Measurements from ENCODE around the gene MTHFSD.

MTHFSD gene

DNA sequence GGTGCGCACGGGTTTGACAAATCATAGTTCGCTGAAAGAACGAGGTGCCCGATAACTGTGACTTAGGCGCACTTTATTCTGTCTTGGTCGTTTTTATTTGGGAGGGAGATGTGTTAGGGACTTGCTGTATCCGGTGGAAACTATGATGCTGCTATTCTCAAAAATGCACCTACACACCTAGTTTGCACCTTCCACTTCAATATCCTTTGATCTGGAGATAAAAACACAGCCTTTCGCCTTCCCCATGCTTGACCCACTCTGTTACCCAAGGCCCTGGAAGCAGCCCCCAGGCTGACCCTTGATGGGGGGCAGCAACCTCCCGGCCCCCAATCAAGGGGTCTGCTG is 59.7 kb downstream of the MTHFSD start:
- no peak for TF ChIP-seq GATA1 (IDR thresholded peaks at IDR 0.05; ENCODE audit: low read depth, low read length)
- no peak for TF ChIP-seq POLR2A (IDR thresholded peaks at IDR 0.05; ENCODE audit: low read length)
- DNase-seq, result no peak

DNA sequence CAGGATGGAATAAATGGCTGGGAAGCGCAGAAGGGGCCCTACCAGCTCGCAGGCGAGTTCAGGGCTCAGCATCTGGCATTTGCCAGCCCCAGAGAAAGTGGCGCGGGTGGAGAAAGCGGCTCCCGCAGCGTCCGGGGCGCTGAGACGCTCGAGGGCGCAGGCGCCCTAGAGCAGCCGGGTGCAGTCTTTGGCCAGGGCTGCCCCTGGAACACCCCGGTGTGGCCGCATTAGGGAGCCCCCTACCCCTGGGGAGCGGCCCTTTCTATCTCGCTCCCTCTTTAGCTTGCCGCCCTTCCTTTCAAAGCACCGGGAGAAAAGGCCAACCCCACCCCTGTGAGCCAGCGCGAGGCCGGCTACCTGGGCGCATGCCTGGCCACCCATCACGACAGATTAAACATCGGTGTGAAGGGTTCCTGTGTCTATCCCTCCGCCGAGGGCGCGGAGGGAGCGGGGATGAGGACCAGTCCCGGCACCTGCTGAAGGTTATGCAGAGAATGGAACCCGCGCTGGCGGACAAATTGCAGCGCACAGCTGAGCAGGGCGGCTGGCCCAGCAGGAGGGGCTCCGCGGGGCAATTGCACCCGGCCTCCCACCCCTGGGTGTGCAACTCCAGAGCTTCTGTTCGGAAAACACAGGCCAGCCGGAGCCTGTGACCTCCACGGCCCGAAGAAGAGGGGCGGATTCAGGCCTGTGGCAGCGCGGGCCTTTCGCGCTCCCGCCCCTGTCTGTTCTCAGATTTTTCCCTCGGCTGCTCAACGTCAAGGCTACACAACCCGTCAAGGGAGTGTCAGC is 60.3 kb downstream of the MTHFSD start:
- DNase-seq, result no peak
- no peak for TF ChIP-seq GATA1 (IDR thresholded peaks at IDR 0.05; ENCODE audit: low read depth, low read length)
- no peak for TF ChIP-seq POLR2A (IDR thresholded peaks at IDR 0.05; ENCODE audit: low read length)

DNA sequence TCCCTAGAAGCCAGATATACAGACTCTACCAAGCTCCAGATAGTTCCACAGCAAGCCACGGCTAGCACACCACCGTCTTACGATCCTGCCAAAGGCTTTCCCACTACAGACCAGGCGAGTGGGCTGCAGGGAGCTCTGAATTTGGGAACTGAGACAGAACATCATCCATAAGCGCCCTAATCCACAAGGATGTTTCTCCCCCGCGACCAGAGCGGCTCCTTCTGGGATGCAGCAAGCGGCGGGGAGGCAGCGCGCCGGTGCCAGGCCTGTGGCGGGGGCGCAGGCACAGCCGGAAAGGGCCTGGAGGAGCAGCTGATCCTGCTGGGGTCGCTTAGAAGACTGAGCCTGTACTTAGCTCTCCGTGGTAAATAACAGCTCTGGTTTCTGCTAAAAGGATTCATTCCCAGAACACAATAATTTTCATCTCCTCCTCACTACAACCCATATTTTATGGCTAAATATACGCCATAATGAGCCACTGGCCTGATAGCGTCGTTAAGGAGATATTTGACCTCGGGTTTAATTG is 60.9 kb downstream of the MTHFSD start:
- DNase-seq, result no peak
- TF ChIP-seq GATA1 (IDR thresholded peaks at IDR 0.05; ENCODE audit: low read depth, low read length), result no peak
- TF ChIP-seq POLR2A (IDR thresholded peaks at IDR 0.05; ENCODE audit: low read length), result no peak

DNA sequence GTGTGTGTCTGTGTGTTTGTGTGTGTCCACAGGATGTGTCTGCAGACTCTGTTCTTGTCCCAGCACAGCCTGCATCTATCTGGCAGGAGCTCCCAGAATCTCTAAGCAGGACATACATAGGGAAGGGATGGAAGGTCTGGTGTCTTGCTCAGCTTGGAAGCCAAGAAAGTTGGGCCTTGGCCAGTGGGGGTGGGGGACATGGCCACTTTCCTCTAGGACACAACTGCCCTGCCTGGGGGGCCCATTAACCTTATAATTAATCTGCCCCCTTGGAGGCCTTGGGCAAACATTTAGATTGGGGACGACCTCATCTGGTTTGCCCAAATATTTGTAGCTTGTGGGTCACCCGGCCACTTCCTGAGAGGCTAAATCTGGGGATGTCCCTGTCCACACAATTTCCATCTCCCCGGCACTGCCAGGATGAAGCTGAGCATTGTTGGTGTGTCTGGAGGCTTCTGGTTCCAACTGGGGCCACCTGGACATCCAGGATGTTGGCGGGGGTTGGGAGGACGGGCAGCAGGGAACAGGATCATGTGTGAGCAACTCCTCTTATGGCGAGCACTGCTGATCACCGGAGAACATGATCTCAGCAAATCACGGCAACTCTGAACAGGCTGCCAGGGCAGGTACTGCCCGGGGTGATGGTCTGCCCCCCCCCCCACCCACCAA is 61.9 kb downstream of the MTHFSD start:
- no peak for TF ChIP-seq POLR2A (IDR thresholded peaks at IDR 0.05; ENCODE audit: low read length)
- TF ChIP-seq GATA1 (IDR thresholded peaks at IDR 0.05; ENCODE audit: low read depth, low read length), result no peak
- DNase-seq, result no peak

DNA sequence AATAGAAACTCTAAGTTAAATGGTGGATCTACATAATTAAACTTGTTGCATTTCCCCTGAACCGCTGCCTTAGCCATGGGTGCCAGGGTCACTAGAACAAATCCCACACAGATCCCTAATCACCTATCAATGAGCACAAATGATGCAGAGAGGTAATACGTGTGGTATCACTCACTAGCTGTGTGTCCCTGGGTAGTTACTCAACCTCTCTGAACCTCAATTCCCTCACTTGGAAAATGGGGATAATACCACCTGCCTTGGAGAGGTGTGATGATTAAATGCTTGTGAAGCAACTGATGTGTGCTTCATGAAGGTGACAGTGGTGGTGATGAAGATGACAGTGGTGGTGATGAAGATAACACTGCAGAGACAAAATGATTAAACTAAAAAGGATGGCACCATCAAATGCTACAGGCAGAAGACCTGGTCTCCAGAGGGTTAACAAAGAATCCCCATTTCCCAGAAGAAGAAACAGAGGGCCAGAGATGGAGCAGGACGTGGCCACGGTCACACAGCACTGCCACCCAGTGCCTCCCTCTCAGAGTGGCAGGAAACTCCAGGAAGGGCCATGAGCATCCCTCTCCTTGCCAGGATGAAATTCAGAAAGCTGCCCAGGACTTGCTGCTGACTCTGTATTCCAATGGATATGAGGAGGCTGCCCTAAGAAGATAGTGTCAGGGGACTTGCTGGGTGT is 62.6 kb downstream of the MTHFSD start:
- DNase-seq, result no peak
- TF ChIP-seq GATA1 (IDR thresholded peaks at IDR 0.05; ENCODE audit: low read depth, low read length) (no peak), POLR2A (IDR thresholded peaks at IDR 0.05; ENCODE audit: low read length) (no peak)

DNA sequence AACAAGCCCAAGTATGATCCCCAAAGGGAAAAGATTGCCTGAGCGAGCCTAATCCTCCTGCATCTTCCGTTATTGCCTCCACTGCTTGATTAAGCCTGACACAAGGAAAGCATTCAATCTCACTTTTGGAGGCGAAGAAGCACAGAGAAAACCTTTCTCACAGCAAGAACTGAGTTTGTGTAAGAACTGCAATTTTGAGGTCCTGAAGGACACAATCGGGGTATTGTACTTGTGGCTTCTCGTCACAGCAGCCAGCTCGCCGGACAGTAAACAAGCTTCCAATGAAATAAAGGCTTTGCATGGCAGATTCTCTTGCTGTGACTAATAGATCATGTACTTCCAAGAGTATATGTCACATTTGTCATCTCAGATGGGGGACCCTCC is 63.4 kb downstream of the MTHFSD start:
- TF ChIP-seq GATA1 (IDR thresholded peaks at IDR 0.05; ENCODE audit: low read depth, low read length), result no peak
- no peak for TF ChIP-seq POLR2A (IDR thresholded peaks at IDR 0.05; ENCODE audit: low read length)
- DNase-seq, result no peak

DNA sequence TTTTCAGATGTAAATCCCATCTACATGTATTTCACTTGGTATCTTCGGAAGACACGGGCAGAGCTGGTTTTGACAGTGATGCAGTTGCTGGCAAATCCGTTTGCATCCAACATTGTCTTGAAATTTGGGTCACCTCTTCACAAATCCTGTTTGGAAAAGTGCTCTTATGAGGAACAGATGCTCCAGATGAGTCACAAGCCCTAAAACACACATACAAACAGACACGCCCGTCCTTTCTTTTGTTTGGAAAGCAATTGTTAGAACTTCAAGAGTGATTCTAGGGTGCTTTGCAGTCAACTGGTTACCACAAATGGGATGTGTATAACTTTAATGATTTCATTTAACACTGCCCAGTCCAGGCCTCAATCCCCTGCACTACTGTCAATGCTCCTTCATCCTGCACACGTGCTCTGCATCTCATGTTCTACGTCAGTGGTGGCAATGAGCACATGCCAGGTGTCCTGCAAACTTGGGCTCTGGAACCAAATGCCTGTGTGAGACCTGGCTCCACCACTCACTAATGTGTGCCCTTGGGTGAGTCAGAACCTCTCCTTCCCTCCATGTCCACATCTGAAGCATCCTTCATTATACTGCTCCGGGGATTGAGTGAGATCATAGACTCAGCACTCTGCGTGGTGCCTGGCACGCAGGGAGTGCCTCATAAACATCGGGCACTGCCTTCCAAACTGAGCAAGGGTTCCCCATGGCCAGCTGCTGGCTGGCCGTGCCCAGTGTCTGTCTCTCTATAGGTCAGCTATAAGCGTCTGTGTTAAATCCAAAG is 64.0 kb downstream of the MTHFSD start:
- no peak for DNase-seq
- TF ChIP-seq GATA1 (IDR thresholded peaks at IDR 0.05; ENCODE audit: low read depth, low read length) (no peak), POLR2A (IDR thresholded peaks at IDR 0.05; ENCODE audit: low read length) (no peak)

DNA sequence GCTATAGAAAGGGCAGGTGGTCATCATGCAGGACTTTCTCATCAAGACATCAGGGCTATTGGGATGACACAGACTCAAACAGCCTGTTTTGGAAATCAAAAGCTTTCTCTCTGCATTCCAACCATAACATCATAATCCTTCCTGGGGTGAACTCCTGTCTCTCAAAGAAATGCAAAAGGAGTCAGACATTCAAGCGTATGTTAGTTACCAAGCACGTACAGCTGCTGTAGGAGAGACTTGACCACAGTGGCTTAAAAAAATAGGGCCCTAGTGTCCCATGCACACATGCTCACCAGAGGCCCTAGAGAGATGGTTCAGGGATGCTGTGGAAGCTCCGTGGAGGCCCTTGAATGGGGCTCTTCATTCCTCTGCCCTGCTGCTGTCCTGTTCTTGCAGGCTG is 69.3 kb downstream of the MTHFSD start:
- TF ChIP-seq POLR2A (IDR thresholded peaks at IDR 0.05; ENCODE audit: low read length) (no peak), GATA1 (IDR thresholded peaks at IDR 0.05; ENCODE audit: low read depth, low read length) (no peak)
- DNase-seq, result no peak

DNA sequence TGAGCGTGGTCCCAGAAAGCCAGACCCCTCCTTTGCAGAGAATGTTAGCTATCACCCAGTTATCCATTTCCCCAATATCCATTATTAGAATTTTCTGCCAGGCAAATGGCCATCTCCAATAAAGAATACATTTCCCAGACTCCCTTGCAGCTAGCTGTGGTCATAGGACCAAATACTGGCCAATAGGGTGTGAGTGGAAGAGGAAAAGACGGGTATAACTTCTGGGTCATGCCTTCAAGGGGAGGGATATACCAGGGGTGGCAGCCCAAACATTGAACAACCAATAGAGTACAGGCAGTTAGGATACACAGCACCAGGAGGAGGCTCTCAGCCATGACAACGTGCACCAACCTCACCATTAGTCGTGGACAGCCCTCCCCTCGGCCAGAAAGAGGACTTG is 70.8 kb downstream of the MTHFSD start:
- DNase-seq, result no peak

DNA sequence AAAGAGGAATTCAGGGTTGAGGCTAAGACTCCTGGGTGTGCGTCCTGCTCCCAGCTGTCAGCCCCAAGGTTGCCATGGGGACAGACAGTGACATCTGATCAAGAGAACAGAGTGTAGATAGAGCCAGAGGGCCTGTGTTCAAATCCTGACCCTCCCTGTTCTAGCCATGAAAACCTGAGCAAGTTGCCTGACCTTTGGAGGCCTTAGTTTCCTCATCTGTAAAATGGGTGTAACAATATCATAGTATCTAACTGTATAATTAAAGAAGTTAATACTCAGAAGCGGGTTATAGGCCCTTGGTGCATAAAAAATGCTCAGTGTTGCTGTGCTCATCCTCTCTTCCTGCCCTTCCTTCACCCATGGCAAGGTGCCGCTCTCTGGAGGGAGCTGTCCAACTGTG is 73.4 kb downstream of the MTHFSD start:
- no peak for DNase-seq
- no peak for TF ChIP-seq POLR2A (IDR thresholded peaks at IDR 0.05; ENCODE audit: low read length)
- no peak for TF ChIP-seq GATA1 (IDR thresholded peaks at IDR 0.05; ENCODE audit: low read depth, low read length)

More for the DNA sequence above, 70.8 kb downstream of the MTHFSD start:
- TF ChIP-seq POLR2A (IDR thresholded peaks at IDR 0.05; ENCODE audit: low read length) (no peak), GATA1 (IDR thresholded peaks at IDR 0.05; ENCODE audit: low read depth, low read length) (no peak)

DNA sequence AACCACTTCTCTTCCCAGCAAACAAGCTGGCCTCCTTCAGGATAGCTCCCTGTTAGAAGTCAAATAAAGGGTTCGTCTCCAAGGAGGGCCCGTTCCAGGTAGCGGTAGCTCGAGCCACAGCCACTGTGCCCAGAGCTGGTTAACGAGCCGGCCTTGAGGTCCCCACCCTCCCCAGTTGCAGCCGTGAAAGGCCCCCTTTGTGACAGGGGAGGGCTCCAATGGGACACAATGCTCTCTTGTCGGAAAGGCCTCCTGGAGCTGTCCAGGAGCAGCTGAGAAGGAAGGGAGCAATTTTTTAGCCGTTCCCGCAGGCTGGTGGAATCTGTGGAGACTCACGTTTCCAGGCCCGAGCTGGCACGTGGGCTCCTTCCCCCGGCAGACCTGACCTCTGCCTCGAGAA is 74.6 kb downstream of the MTHFSD start:
- no peak for TF ChIP-seq POLR2A (IDR thresholded peaks at IDR 0.05; ENCODE audit: low read length)
- TF ChIP-seq GATA1 (IDR thresholded peaks at IDR 0.05; ENCODE audit: low read depth, low read length), result no peak
- no peak for DNase-seq

Measured in erythroblast (primary cell).